OCI-LY3 (cell line): ENCODE results near the gene SEZ6L.

ENCODE experiments used
- EZH2phosphoT487 ChIP-seq: fragments of 200-600 bp; shearing (Covaris generic); IDR thresholded peaks from 2 replicates; pipeline ENCODE4 v1.6.1; 2018; ENCODE audit warnings: antibody characterized with exemption, mixed run types, low read depth
- TF ChIP-seq, protein P1 (sequence below): fragments of 200-600, 300-600 bp; sonication (generic); IDR thresholded peaks from 2 replicates; pipeline ENCODE4 v1.5.1; 2014; ENCODE audit warnings: antibody characterized with exemption, low read length, low read depth

- TF ChIP-seq, protein P1, sequence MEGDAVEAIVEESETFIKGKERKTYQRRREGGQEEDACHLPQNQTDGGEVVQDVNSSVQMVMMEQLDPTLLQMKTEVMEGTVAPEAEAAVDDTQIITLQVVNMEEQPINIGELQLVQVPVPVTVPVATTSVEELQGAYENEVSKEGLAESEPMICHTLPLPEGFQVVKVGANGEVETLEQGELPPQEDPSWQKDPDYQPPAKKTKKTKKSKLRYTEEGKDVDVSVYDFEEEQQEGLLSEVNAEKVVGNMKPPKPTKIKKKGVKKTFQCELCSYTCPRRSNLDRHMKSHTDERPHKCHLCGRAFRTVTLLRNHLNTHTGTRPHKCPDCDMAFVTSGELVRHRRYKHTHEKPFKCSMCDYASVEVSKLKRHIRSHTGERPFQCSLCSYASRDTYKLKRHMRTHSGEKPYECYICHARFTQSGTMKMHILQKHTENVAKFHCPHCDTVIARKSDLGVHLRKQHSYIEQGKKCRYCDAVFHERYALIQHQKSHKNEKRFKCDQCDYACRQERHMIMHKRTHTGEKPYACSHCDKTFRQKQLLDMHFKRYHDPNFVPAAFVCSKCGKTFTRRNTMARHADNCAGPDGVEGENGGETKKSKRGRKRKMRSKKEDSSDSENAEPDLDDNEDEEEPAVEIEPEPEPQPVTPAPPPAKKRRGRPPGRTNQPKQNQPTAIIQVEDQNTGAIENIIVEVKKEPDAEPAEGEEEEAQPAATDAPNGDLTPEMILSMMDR: no peak
- TF ChIP-seq EZH2phosphoT487: no peak
Measured at GRCh38 chr22:26362471-26362870, 193.2 kb downstream of the SEZ6L start.
